IMR-90 (cell line): ENCODE results near the gene FTHL17. TPM values are rescaled to one million over a fixed set of nuclear protein-coding genes. Genes with fewer than 3 reads are reported as not detected.

Source experiments
- ATAC-seq: fragments of 200-7000 bp; cut with Tn5 transposase; 2 replicates; pipeline ENCODE4 v1.9.1; 2020; ENCODE audit warnings: low read depth, mild to moderate bottlenecking, moderate library complexity
- BruUV-seq: library from RNA; stranded (reverse); fragments of 400-500 nt; replicated peaks from 2 replicates; lab custom pipeline; 2021; lab: Mats Ljungman, UMichigan
- CTCF ChIA-PET: fragments of 300-600 bp; formaldehyde crosslinking; extraction: SDS; loops from one replicate; lab custom pipeline; 2021; ENCODE audit warnings: antibody characterized with exemption; lab: Yijun Ruan, JAX
- POLR2A ChIA-PET: fragments of 300-600 bp; sonication (Branson Sonifier 250); formaldehyde crosslinking; loops from one replicate; lab custom pipeline; 2022; ENCODE audit warnings: antibody characterized with exemption; ENCODE audit not compliant: unreplicated experiment; lab: Charles Lee
- DNase-seq: peaks from one replicate; pipeline ENCODE4 v3.0.0; 2013
- H2AFZ ChIP-seq: replicated peaks from 2 replicates; pipeline ENCODE3; 2013; ENCODE audit warnings: low read length, mild to moderate bottlenecking; ENCODE audit not compliant: poor library complexity
- H2AK5ac ChIP-seq: 2 replicates; pipeline ENCODE4 v1.6.1; 2013; ENCODE audit warnings: low read depth, low read length, inconsistent platforms
- H2AK9ac ChIP-seq: replicated peaks from 2 replicates; pipeline ENCODE3; 2013; ENCODE audit warnings: mild to moderate bottlenecking, low read depth, low read length, moderate library complexity; ENCODE audit not compliant: poor library complexity
- H2BK120ac ChIP-seq: 2 replicates; pipeline ENCODE4 v1.6.1; 2013; ENCODE audit warnings: low read depth, low read length, inconsistent platforms
- H2BK15ac ChIP-seq: 3 replicates; pipeline ENCODE4 v1.6.1; 2013; ENCODE audit warnings: low read depth, low read length, inconsistent platforms
- H2BK20ac ChIP-seq: 2 replicates; pipeline ENCODE4 v1.6.1; 2013; ENCODE audit warnings: low read depth, mild to moderate bottlenecking, inconsistent platforms, low read length, moderate library complexity
- H2BK5ac ChIP-seq: 2 replicates; pipeline ENCODE4 v1.6.1; 2013; ENCODE audit warnings: mild to moderate bottlenecking, low read depth, low read length, inconsistent platforms; ENCODE audit not compliant: poor library complexity, severe bottlenecking
- H3K14ac ChIP-seq: replicated peaks from 2 replicates; pipeline ENCODE4 v1.6.1; 2013; ENCODE audit warnings: low read depth, low read length, inconsistent platforms
- H3K18ac ChIP-seq: 2 replicates; pipeline ENCODE4 v1.6.1; 2013; ENCODE audit warnings: low read depth, low read length, control low read depth
- H3K23ac ChIP-seq: 2 replicates; pipeline ENCODE4 v1.6.1; 2013; ENCODE audit warnings: low read depth, low read length, inconsistent platforms
- H3K27ac ChIP-seq: 2 replicates; pipeline ENCODE4 v1.5.1; 2013; ENCODE audit warnings: mild to moderate bottlenecking, control low read depth, low read length; ENCODE audit not compliant: insufficient read depth
- H3K27me3 ChIP-seq: 2 replicates; pipeline ENCODE4 v1.6.1; 2013; ENCODE audit warnings: low read length; ENCODE audit not compliant: control insufficient read depth, insufficient read depth
- H3K36me3 ChIP-seq: 2 replicates; pipeline ENCODE4 v1.6.1; 2013; ENCODE audit warnings: low read length, mixed read lengths; ENCODE audit not compliant: control insufficient read depth, insufficient read depth
- H3K4ac ChIP-seq: 2 replicates; pipeline ENCODE4 v1.6.1; 2013; ENCODE audit warnings: low read depth, low read length, inconsistent platforms
- H3K4me1 ChIP-seq: 2 replicates; pipeline ENCODE4 v1.6.1; 2013; ENCODE audit warnings: low read length, mixed read lengths; ENCODE audit not compliant: control insufficient read depth, insufficient read depth
- H3K4me2 ChIP-seq: 2 replicates; pipeline ENCODE4 v1.6.1; 2013; ENCODE audit warnings: low read depth, mild to moderate bottlenecking, control low read depth, low read length, moderate library complexity
- H3K4me3 ChIP-seq: 2 replicates; pipeline ENCODE4 v1.5.1; 2013; ENCODE audit warnings: low read depth, mild to moderate bottlenecking, control low read depth, low read length, moderate library complexity; ENCODE audit not compliant: insufficient read depth
- H3K56ac ChIP-seq: 2 replicates; pipeline ENCODE4 v1.6.1; 2013; ENCODE audit warnings: low read length, inconsistent platforms; ENCODE audit not compliant: insufficient read depth; ENCODE audit errors: extremely low read depth
- H3K79me1 ChIP-seq, 2 experiments: 2 replicates each; pipeline ENCODE4 v1.6.1; 2013; ENCODE audit warnings: low read length in 2 of 2, inconsistent platforms in 1 of 2, low read depth in 1 of 2
- H3K9ac ChIP-seq: 2 replicates; pipeline ENCODE4 v1.6.1; 2013; ENCODE audit warnings: low read depth, low read length, control low read depth
- H3K9me1 ChIP-seq: 2 replicates; pipeline ENCODE4 v1.6.1; 2013; ENCODE audit warnings: low read length, inconsistent platforms; ENCODE audit not compliant: insufficient read depth
- H3K9me3 ChIP-seq: 2 replicates; pipeline ENCODE4 v1.6.1; 2013; ENCODE audit warnings: low read length; ENCODE audit not compliant: control insufficient read depth, insufficient read depth
- H4K20me1 ChIP-seq: 2 replicates; pipeline ENCODE4 v1.6.1; 2013; ENCODE audit warnings: low read length, inconsistent platforms; ENCODE audit not compliant: insufficient read depth
- H4K5ac ChIP-seq: 2 replicates; pipeline ENCODE4 v1.6.1; 2013; ENCODE audit warnings: mild to moderate bottlenecking, low read depth, low read length, control low read depth
- H4K8ac ChIP-seq, 2 experiments: 2 replicates each; pipeline ENCODE4 v1.6.1; 2013; ENCODE audit warnings: low read depth in 2 of 2, low read length in 2 of 2, control low read depth in 1 of 2, inconsistent platforms in 1 of 2
- H4K91ac ChIP-seq: 2 replicates; pipeline ENCODE4 v1.6.1; 2013; ENCODE audit warnings: low read depth, low read length, inconsistent platforms; ENCODE audit not compliant: insufficient read depth
- BHLHE40 ChIP-seq: fragments of 150-350 bp; IDR thresholded peaks from 2 replicates; pipeline ENCODE4 v1.6.1; 2016; ENCODE audit warnings: mild to moderate bottlenecking, low read depth, low read length
- CEBPB ChIP-seq: IDR thresholded peaks from 2 replicates; pipeline ENCODE4 v1.6.1; 2012; ENCODE audit warnings: low read depth, low read length, improper control_type of control experiment
- CHD1 ChIP-seq: IDR thresholded peaks from 2 replicates; pipeline ENCODE4 v1.6.1; 2012; ENCODE audit warnings: low read depth, low read length, improper control_type of control experiment
- MAFK ChIP-seq: IDR thresholded peaks from 2 replicates; pipeline ENCODE4 v1.6.1; 2012; ENCODE audit warnings: low read depth, low read length, improper control_type of control experiment
- MXI1 ChIP-seq: IDR thresholded peaks from 2 replicates; pipeline ENCODE4 v1.6.1; 2012; ENCODE audit warnings: low read depth, mild to moderate bottlenecking, low read length, moderate library complexity, borderline replicate concordance
- RAD21 ChIP-seq: IDR thresholded peaks from 2 replicates; pipeline ENCODE4 v1.6.1; 2012; ENCODE audit warnings: low read length, improper control_type of control experiment
- RCOR1 ChIP-seq: IDR thresholded peaks from 2 replicates; pipeline ENCODE4 v1.6.1; 2012; ENCODE audit warnings: mild to moderate bottlenecking, low read length, improper control_type of control experiment; ENCODE audit not compliant: insufficient replicate concordance
- SMC3 ChIP-seq: fragments of 150-350 bp; IDR thresholded peaks from 2 replicates; pipeline ENCODE4 v1.6.1; 2016; ENCODE audit warnings: low read depth, mild to moderate bottlenecking, antibody characterized with exemption, low read length, moderate library complexity
- WGBS, 2 experiments: methylation state at CpG; one replicate each; pipeline versions ENCODE4 v1.1.5 to v1.1.7; 2013; ENCODE audit warnings: missing lambda C conversion rate in 2 of 2; ENCODE audit not compliant: insufficient read length in 1 of 2; ENCODE audit errors: extremely low coverage in 2 of 2; 5-methylcytosine and 5-hydroxymethylcytosine counted together
- dilution Hi-C: fragments of 300-500 bp; cut with HindIII; formaldehyde crosslinking; loops from one replicate; pipeline ENCODE4 v1.14.3; 2018; ENCODE audit warnings: low sequenced_read_pairs; ENCODE audit not compliant: unreplicated experiment
- in situ Hi-C: fragments of 300-500 bp; cut with MboI; formaldehyde crosslinking; loops from 3 replicates; pipeline ENCODE4 v1.14.3; 2019; ENCODE audit warnings: low sequenced_read_pairs, inconsistent platforms, mixed read lengths
- intact Hi-C: fragments of 100-400 bp; cut with micrococcal nuclease; formaldehyde crosslinking; loops from 2 replicates; pipeline ENCODE4 v1.10.0; 2022
- polyA plus RNA-seq, 3 experiments: library from polyadenylated mRNA; depleted of rRNA; stranded (reverse); fragments of >200 nt; gene quantifications; 2 replicates each; pipeline ENCODE4 v1.2.3, GENCODE V29; 2012; ENCODE audit warnings: low replicate concordance in 1 of 3
- total RNA-seq: library from RNA; depleted of rRNA; stranded (reverse); fragments of >200 nt; gene quantifications from 2 replicates; pipeline ENCODE4 v1.2.3, GENCODE V29; 2012
- TF ChIP-seq, protein P1 (sequence below): fragments of 150-350 bp; IDR thresholded peaks from 2 replicates; pipeline ENCODE4 v1.6.1; 2017; ENCODE audit warnings: mild to moderate bottlenecking, antibody characterized with exemption, low read length, low read depth

The FTHL17 gene
- total and polyA plus RNA-seq, 2 of the 4 experiments (the other 2 are of a cell fraction), result not detected

DNA sequence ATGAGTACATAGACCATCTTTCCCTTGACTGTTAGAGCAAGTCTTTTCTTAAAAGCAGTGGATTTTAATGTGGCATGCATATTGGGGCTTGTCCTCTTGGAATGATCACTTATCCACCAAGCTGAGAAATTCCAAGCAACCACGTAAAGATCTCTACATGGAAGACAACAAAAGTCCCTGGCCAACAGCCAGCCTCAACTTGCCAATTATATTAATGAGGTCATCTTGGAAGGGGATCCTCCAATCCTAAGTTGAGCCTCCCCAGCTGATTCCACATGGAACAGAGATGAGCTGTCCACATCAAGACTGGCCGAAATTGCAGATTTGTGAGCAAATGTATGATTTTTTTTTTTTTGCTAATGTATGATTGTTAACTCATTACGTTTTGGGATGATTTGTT lies 20.6 kb upstream of the FTHL17 start:
- Histone ChIP-seq H2BK5ac (no peak overlapping the region), H3K9me1 (no peaks in the 10 kb centered on the region), H3K27ac (no peak overlapping the region), H4K20me1 (no peaks in the 10 kb centered on the region), H2AK9ac (no peak overlapping the region), H3K18ac (no peak overlapping the region), H2BK120ac (no peak overlapping the region), H3K9me3 (no peaks in the 10 kb centered on the region), H4K5ac (no peak overlapping the region), H3K23ac (no peak overlapping the region), H3K4me1 (no peaks in the 10 kb centered on the region), H3K79me1 (no peaks in the 10 kb centered on the region), H2BK15ac (no peak overlapping the region), H2AFZ (no peak overlapping the region), H4K8ac (no peak overlapping the region), H2BK20ac (no peak overlapping the region), H3K56ac (no peak overlapping the region), H3K14ac (no peak overlapping the region), H3K27me3 (no peaks in the 10 kb centered on the region), H2AK5ac (no peak overlapping the region), H3K36me3 (no peaks in the 10 kb centered on the region), H3K4me3 (no peak overlapping the region), H3K4me2 (no peak overlapping the region), H3K9ac (no peak overlapping the region), H4K91ac (no peak overlapping the region), H3K4ac (no peak overlapping the region)
- TF ChIP-seq, protein P1, sequence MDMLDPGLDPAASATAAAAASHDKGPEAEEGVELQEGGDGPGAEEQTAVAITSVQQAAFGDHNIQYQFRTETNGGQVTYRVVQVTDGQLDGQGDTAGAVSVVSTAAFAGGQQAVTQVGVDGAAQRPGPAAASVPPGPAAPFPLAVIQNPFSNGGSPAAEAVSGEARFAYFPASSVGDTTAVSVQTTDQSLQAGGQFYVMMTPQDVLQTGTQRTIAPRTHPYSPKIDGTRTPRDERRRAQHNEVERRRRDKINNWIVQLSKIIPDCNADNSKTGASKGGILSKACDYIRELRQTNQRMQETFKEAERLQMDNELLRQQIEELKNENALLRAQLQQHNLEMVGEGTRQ, result no peak
- TF ChIP-seq MAFK (no peak), RAD21 (no peak), RCOR1 (no peak), CEBPB (no peak), SMC3 (no peak), CHD1 (no peak), MXI1 (no peak), BHLHE40 (no peak)
- ATAC-seq, result no peak
- POLR2A ChIA-PET, result no interaction called here
- BruUV-seq, result no TSS peak
- DNase-seq, result no peak
- dilution Hi-C loops, result no loop called here
- 33% methylated on average over 1 of the region's 3 CpGs; no CpG with 5 or more reads in 1 of the 2 experiments for WGBS, 2 experiments
- intact Hi-C loops, result no loop called here
- in situ Hi-C loops, result no loop called here
- CTCF ChIA-PET, result interaction anchor here (0.7 kb wide), 1 partner anchor 107 kb away, joined by 3 read pairs; no protein-coding TSS in a partner anchor
